ENCODE results near the gene NUMB. TPM values are rescaled to one million over a fixed set of nuclear protein-coding genes. Genes with fewer than 3 reads are reported as not detected.

Gene NUMB
- total RNA-seq, 4 donors from 2014 or later: 42.4 to 63.5 (median 51.0) TPM

GRCh38 chr14:73263606-73264005, 194.7 kb downstream of the NUMB start:
- no peak for ATAC-seq
- Histone ChIP-seq H3K27ac (no peak overlapping the region), H3K4me3 (no peak overlapping the region), H3K9me3 (no peaks in the 10 kb centered on the region), H3K27me3 (no peaks in the 10 kb centered on the region), H3K36me3 (peaks cover 0 to 93% of the 10 kb centered on the region in 2 donors), H3K4me1 (no peaks in the 10 kb centered on the region)
- 94% methylated on average over 3 of the region's 7 CpGs; no CpG with 5 or more reads in 1 of the 2 donors for WGBS, 2 donors (ENCODE audit: low coverage in 1 of 2)
- no peak for TF ChIP-seq EP300 (IDR thresholded peaks at IDR 0.05)
- TF ChIP-seq, protein P1, sequence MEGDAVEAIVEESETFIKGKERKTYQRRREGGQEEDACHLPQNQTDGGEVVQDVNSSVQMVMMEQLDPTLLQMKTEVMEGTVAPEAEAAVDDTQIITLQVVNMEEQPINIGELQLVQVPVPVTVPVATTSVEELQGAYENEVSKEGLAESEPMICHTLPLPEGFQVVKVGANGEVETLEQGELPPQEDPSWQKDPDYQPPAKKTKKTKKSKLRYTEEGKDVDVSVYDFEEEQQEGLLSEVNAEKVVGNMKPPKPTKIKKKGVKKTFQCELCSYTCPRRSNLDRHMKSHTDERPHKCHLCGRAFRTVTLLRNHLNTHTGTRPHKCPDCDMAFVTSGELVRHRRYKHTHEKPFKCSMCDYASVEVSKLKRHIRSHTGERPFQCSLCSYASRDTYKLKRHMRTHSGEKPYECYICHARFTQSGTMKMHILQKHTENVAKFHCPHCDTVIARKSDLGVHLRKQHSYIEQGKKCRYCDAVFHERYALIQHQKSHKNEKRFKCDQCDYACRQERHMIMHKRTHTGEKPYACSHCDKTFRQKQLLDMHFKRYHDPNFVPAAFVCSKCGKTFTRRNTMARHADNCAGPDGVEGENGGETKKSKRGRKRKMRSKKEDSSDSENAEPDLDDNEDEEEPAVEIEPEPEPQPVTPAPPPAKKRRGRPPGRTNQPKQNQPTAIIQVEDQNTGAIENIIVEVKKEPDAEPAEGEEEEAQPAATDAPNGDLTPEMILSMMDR (IDR thresholded peaks at IDR 0.05): no peak
- TF ChIP-seq POLR2AphosphoS5 (IDR thresholded peaks at IDR 0.05): no peak
- TF ChIP-seq POLR2A (IDR thresholded peaks at IDR 0.05): no peak

GRCh38 chr14:73262427-73263183, 195.7 kb downstream of the NUMB start:
- Histone ChIP-seq H3K27me3 (no peaks in the 10 kb centered on the region), H3K27ac (no peak overlapping the region), H3K36me3 (peaks cover 0 to 84% of the 10 kb centered on the region in 2 donors), H3K4me1 (no peaks in the 10 kb centered on the region), H3K9me3 (no peaks in the 10 kb centered on the region), H3K4me3 (no peak overlapping the region)
- no peak for TF ChIP-seq EP300 (IDR thresholded peaks at IDR 0.05)
- TF ChIP-seq POLR2A (IDR thresholded peaks at IDR 0.05): no peak
- no peak for TF ChIP-seq POLR2AphosphoS5 (IDR thresholded peaks at IDR 0.05)
- TF ChIP-seq, protein P1 (IDR thresholded peaks at IDR 0.05): no peak
- no peak for ATAC-seq
- WGBS, 2 donors (ENCODE audit: low coverage in 1 of 2): 95 to 100% methylated on average over 1 to 4 of the region's 20 CpGs

DNA sequence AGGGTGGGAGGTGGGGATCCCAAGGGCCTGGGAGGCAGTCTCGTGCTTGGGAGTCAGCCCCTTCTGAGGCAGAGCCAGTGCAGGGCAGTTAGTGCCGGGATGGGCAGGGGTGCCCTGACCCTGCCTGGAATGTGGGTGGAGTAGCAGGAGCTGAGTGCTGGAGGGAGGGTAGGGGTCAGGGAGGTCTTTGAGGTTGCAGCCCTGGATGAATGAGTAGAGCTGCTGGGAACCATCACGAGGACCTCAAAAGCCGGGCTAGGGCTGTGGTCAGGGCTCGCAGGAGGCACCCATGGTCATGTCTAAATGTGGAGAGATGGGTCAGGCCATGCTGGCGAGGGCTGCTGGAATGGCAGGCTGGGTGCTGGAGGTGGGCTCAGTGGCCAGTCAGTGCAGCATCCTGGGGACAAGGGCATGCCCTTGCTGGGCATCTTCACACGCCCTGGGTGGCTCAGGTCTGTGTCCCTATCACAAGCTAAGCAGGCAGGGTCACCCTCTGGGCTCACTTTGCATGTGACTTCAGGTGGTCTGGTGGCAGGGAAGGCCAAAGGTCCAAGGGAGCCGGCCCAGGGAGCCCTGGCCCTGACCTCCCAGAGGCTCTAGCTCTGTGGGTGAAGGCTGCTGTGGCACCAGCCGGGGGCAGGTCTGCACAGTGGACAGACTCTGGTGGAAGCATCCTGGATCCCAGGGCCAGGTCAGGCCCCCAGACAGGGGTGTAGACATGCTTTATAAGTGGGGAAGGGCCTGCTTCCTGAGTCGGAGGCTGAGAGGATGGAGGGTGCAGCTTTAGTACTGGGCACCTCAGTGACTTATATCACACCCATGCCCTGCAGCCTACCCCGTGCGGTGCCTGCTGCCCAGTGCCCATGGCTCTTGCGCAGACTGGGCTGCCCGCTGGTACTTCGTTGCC, 196.6 kb downstream of the NUMB start:
- Histone ChIP-seq H3K36me3 (peaks cover 0 to 77% of the 10 kb centered on the region in 2 donors), H3K4me3 (no peak overlapping the region), H3K27ac (no peak overlapping the region), H3K4me1 (no peaks in the 10 kb centered on the region), H3K27me3 (no peaks in the 10 kb centered on the region), H3K9me3 (no peaks in the 10 kb centered on the region)
- ATAC-seq: no peak
- TF ChIP-seq EP300 (IDR thresholded peaks at IDR 0.05) (no peak), POLR2A (IDR thresholded peaks at IDR 0.05) (no peak), POLR2AphosphoS5 (IDR thresholded peaks at IDR 0.05) (no peak)
- TF ChIP-seq, protein P1 (IDR thresholded peaks at IDR 0.05): no peak
- 90 to 100% methylated on average over 1 to 6 of the region's 15 CpGs for WGBS, 2 donors (ENCODE audit: low coverage in 1 of 2)

DNA sequence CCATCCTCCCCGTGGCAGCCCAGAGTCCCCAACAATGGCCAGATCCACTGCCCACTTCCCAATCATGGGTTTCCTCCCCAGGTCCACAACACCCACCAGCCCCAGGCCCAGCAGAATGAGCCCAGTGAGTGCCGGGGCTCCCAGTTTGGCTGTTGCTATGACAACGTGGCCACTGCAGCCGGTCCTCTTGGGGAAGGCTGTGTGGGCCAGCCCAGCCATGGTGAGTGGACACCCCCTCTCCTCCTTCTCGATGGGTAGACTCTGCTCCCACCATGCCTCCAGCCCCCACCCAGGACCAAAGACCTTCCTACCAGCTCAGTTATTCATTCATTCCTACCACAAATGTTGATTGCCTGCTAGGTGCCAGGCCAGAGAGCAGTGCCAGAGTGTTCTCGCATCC, 197.3 kb downstream of the NUMB start:
- no peaks in the 10 kb centered on the region for H3K4me1 ChIP-seq
- H3K36me3 ChIP-seq: peaks cover 0 to 70% of the 10 kb centered on the region in 2 donors
- no peaks in the 10 kb centered on the region for H3K27me3 ChIP-seq
- WGBS, 2 donors (ENCODE audit: low coverage in 1 of 2): 80% methylated on average over 1 of the region's 6 CpGs; no CpG with 5 or more reads in 1 of the 2 donors
- TF ChIP-seq EP300 (IDR thresholded peaks at IDR 0.05): no peak
- TF ChIP-seq, protein P1 (IDR thresholded peaks at IDR 0.05): no peak
- TF ChIP-seq POLR2A (IDR thresholded peaks at IDR 0.05): no peak
- no peak for TF ChIP-seq POLR2AphosphoS5 (IDR thresholded peaks at IDR 0.05)
- no peak overlapping the region for H3K27ac ChIP-seq
- ATAC-seq: no peak
- H3K9me3 ChIP-seq: no peaks in the 10 kb centered on the region
- H3K4me3 ChIP-seq: no peak overlapping the region
